Measurements from ENCODE around the gene KLRK1.
"Not testable (repeated sequence)": the region's sequence is repeated elsewhere in the genome, so short reads cannot be mapped to it uniquely, and the experiment has no call there.

KLRK1 gene

GRCh38 chr12:10381928-10382628 lies 7.8 kb downstream of the KLRK1 start:
- TF ChIP-seq, protein P1, sequence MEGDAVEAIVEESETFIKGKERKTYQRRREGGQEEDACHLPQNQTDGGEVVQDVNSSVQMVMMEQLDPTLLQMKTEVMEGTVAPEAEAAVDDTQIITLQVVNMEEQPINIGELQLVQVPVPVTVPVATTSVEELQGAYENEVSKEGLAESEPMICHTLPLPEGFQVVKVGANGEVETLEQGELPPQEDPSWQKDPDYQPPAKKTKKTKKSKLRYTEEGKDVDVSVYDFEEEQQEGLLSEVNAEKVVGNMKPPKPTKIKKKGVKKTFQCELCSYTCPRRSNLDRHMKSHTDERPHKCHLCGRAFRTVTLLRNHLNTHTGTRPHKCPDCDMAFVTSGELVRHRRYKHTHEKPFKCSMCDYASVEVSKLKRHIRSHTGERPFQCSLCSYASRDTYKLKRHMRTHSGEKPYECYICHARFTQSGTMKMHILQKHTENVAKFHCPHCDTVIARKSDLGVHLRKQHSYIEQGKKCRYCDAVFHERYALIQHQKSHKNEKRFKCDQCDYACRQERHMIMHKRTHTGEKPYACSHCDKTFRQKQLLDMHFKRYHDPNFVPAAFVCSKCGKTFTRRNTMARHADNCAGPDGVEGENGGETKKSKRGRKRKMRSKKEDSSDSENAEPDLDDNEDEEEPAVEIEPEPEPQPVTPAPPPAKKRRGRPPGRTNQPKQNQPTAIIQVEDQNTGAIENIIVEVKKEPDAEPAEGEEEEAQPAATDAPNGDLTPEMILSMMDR (IDR thresholded peaks at IDR 0.05; ENCODE audit: low read depth, low read length), result no peak
- no peak for DNase-seq (ENCODE audit: extremely low read depth, low read depth)

GRCh38 chr12:10378737-10379136 lies 11.1 kb downstream of the KLRK1 start:
- not testable (repeated sequence) for DNase-seq (ENCODE audit: extremely low read depth, low read depth)

DNA sequence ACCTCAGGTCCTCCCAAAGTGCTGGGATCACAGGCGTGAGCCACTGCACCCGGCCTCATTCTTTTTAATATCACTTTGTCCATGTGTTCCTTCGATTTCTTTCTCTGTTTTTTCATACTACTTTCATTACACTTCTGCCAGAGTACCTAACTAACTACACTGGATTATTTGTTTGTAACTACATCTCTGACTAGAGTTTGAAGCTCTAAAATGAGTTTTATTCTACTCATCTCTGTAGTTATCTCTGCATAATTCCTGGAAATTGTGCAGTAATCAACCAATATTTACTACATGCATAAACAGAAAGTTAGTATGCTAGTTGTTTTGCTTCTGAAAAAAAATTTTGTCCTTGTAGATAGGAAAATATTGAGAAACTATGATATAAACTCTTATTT lies 15.2 kb downstream of the KLRK1 start:
- no peak for DNase-seq (ENCODE audit: extremely low read depth, low read depth)
- TF ChIP-seq, protein P1 (IDR thresholded peaks at IDR 0.05; ENCODE audit: low read depth, low read length), result no peak

DNA sequence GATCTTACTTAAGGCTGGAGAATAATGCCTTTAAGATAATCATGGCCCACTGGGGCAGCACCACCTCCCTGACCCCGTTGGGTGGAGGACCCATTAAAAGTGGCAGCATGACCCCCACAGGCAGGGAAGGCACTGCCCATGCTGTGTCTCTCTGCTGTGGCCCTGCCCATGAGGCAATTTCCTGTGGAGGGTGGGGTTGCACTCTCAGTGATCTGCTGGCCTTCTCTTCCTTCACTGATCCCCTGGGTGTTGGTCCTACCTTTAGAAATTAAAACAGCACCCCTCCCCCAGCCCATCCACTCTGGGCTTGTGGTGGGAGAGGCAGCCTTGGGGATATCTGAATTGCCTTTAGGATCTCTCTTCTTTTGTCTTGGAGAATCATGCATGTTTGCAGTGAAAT lies 17.3 kb downstream of the KLRK1 start:
- no peak for DNase-seq (ENCODE audit: extremely low read depth, low read depth)
- TF ChIP-seq, protein P1 (IDR thresholded peaks at IDR 0.05; ENCODE audit: low read depth, low read length), result no peak

- not testable (repeated sequence) for DNase-seq (ENCODE audit: extremely low read depth, low read depth)
Observed at GRCh38 chr12:10371893-10372535, 17.8 kb downstream of the KLRK1 start.

DNA sequence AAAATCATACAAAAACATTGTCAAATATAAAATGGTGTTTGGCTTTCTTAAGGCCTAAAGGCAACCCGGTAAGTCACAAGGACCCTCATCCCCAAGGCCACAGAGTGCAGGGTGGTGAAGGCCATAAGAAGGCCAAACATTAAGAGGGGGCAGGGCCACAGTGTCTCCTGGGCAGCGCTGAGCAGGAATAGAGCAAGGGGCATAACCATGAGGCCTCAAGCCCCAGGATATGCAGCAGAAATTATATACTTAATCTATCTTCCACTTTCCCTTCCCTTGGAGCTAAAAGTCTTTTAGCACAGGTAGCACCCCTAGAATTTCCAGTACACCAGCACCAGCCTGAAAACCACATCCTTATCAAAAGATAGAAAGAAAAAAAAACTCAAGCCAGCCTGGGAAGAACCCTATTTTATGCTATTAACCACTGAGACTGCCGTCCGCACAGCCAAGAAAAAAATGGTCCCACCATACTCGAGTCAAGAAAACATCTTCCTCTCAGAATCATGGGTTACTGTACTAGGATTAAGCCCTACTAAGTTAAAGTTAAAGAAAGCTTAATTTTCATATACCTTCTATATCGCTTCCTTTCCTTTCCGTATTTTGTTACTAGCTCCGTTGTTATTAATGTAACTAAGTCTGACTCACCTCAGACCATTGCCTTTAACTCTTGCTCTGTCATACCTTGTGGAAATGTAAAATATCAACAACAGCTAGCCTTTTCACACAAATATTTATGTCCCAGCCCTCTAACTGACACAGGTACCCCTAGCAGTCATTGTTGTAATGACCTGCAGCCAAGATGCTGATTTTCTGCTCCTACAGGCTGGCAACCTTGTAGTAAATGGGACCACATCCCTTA lies 20.1 kb downstream of the KLRK1 start:
- no peak for DNase-seq (ENCODE audit: extremely low read depth, low read depth)
- TF ChIP-seq, protein P1 (IDR thresholded peaks at IDR 0.05; ENCODE audit: low read depth, low read length), result no peak

- DNase-seq (ENCODE audit: extremely low read depth, low read depth), result no peak
- TF ChIP-seq, protein P1 (IDR thresholded peaks at IDR 0.05; ENCODE audit: low read depth, low read length), result no peak
Observed at GRCh38 chr12:10368206-10369171, 21.4 kb downstream of the KLRK1 start.

GRCh38 chr12:10367714-10368113 lies 22.1 kb downstream of the KLRK1 start:
- not testable (repeated sequence) for DNase-seq (ENCODE audit: extremely low read depth, low read depth)
